ENCODE results near the gene ANKRD11. TPM values are rescaled to one million over a fixed set of nuclear protein-coding genes. Genes with fewer than 3 reads are reported as not detected.

The ANKRD11 gene
- total RNA-seq, 1 donor from 2014 or later: 140 TPM

DNA sequence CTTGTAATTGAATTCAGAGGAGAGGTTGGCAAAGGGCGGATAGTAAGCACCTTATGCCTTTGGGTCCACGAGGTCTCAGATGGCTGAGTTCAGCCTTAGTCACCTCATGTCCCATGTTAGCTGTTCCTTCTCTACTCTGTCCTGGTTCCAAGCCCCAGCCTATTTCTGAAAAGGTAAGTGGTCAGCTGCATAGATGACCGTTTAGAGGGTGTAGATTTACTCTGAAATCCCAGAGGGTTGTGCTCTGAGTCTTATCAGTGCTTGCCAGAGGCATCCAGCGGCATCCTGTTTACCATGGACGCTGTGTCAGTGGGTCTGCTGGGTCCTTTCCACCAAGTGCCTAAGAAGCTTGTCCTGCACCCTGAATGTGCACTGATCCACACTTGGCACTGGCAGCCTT is 271.0 kb downstream of the ANKRD11 start:
- DNase-seq (ENCODE audit: low spot score) (no peak), ATAC-seq (no peak)
- intact Hi-C loops (cut with DNase I): loop anchor here (5.0 kb wide), 1 partner anchor 277 kb away; no protein-coding TSS in a partner anchor

Other genes with a start within 250 kb of the ANKRD11 start
- 104 TPM for gene SPG7, start 17.8 kb upstream of the ANKRD11 start, total RNA-seq
- gene RPL13, start 70.1 kb upstream of the ANKRD11 start, total RNA-seq: 1,500 TPM
- not detected for gene CPNE7, start 85.2 kb upstream of the ANKRD11 start, total RNA-seq
- not detected for gene DPEP1, start 123.1 kb upstream of the ANKRD11 start, total RNA-seq
- 55.8 TPM for gene CHMP1A, start 167.1 kb upstream of the ANKRD11 start, total RNA-seq
- 6.5 TPM for gene SPATA33, start 167.3 kb upstream of the ANKRD11 start, total RNA-seq
- 58.8 TPM for gene CDK10, start 196.1 kb upstream of the ANKRD11 start, total RNA-seq
- 10.6 TPM for gene SPATA2L, start 211.1 kb upstream of the ANKRD11 start, total RNA-seq
- 14.2 TPM for gene VPS9D1, start 230.3 kb upstream of the ANKRD11 start, total RNA-seq
- 39.8 TPM for gene ZNF276, start 231.0 kb upstream of the ANKRD11 start, total RNA-seq